Measurements from ENCODE around the gene DCLRE1C. TPM values are rescaled to one million over a fixed set of nuclear protein-coding genes. Genes with fewer than 3 reads are reported as not detected.

The DCLRE1C gene
- total and polyA plus RNA-seq, 2 donors (not counting 3 experiments of a cell fraction or from before 2014, with no cell fraction given): 2.1 to 15.8 TPM

DNA sequence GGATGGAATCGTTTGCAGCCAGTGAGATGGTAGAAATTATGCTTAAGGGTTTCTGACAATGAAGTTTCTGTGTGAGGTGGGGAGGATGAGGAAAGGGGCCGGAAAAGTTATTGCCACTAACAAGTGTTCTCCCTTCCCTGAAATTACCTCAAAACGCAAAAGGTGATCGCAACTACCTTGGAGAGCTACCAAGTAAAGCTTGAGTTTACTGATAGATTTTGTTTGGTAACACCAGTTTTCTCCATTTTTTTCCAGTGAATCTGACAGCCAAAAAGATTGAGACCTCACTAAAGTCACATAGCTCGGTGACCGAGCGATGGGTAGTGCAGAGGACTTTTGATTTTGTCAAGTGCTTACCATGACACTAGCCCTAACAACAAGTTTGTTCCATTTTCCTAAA lies 73.7 kb downstream of the DCLRE1C start:
- no peak for FAIRE-seq
- intact Hi-C loops (cut with micrococcal nuclease): no loop called here
- Histone ChIP-seq H3K9me1 (replicated peaks; ENCODE audit: control insufficient read depth, extremely low read depth, insufficient read depth, low read length) (no peaks in the 10 kb centered on the region), H3K4me3 (replicated peaks in 1 of 3; ENCODE audit: insufficient read depth in 1 of 3, low read depth in 1 of 3, low read length in 3 of 3) (peak overlapping the region; percentile 88 to 97 (median 90)), H4K20me1 (replicated peaks; ENCODE audit: control insufficient read depth, extremely low read depth, insufficient read depth, low read length) (no peaks in the 10 kb centered on the region), H3K79me2 (ENCODE audit: control insufficient read depth, insufficient read depth, low read length) (peaks cover 71% of the 10 kb centered on the region), H3K9ac (replicated peaks; ENCODE audit: extremely low read depth, insufficient read depth, low read length) (no peak overlapping the region), H3K36me3 (ENCODE audit: control insufficient read depth in 2 of 2, extremely low read depth in 1 of 2, insufficient read depth in 2 of 2, low read length in 2 of 2) (peaks cover 0 to 2% of the 10 kb centered on the region in 2 experiments), H3K27me3 (ENCODE audit: control insufficient read depth in 2 of 2, insufficient read depth in 2 of 2, low read length in 2 of 2) (no peaks in the 10 kb centered on the region), H3K9me3 (replicated peaks; ENCODE audit: control insufficient read depth, insufficient read depth, low read length) (no peaks in the 10 kb centered on the region), H3K4me1 (ENCODE audit: control insufficient read depth, extremely low read depth, insufficient read depth, low read length) (peaks cover 20% of the 10 kb centered on the region), H3K27ac (ENCODE audit: insufficient read depth, low read depth, low read length) (no peak overlapping the region), H2AFZ (ENCODE audit: low read depth, low read length) (no peak overlapping the region), H3K4me2 (ENCODE audit: insufficient read depth, low read length) (peak overlapping the region; percentile 93)
- ChIA-PET POLR2A (no interaction called here), CTCF (interaction anchor here (1.8 kb wide), 1 partner anchor 10 kb away, joined by 5 read pairs; no protein-coding TSS in a partner anchor)
- BruUV-seq (replicated peaks): TSS peak; percentile 31
- peak; percentile 12 for DNase-seq (ENCODE audit: low read depth, low spot score)
- no peak for TF ChIP-seq GATA2 (IDR thresholded peaks at IDR 0.05; ENCODE audit: insufficient read depth, insufficient read length, low read depth, low read length)
- TF ChIP-seq POLR2AphosphoS5 (IDR thresholded peaks at IDR 0.05; ENCODE audit: insufficient read depth, low read depth, low read length): no peak
- no peak for TF ChIP-seq MYC (IDR thresholded peaks at IDR 0.05; ENCODE audit: low read depth, low read length)
- TF ChIP-seq, protein P1, sequence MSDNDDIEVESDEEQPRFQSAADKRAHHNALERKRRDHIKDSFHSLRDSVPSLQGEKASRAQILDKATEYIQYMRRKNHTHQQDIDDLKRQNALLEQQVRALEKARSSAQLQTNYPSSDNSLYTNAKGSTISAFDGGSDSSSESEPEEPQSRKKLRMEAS (IDR thresholded peaks at IDR 0.05; ENCODE audit: insufficient read depth, insufficient read length): no peak
- TF ChIP-seq FOS (IDR thresholded peaks at IDR 0.05; ENCODE audit: borderline replicate concordance, insufficient read depth, low read length): no peak
- no peak for TF ChIP-seq POLR2A (IDR thresholded peaks at IDR 0.05; ENCODE audit: low read depth, low read length)
- no peak for TF ChIP-seq EZH2 (IDR thresholded peaks at IDR 0.05; ENCODE audit: borderline replicate concordance, low read depth, low read length, severe bottlenecking)
- dilution Hi-C loops (cut with MboI; ENCODE audit: extremely low pct_ligation_motif_present, low sequenced_read_pairs): no loop called here

DNA sequence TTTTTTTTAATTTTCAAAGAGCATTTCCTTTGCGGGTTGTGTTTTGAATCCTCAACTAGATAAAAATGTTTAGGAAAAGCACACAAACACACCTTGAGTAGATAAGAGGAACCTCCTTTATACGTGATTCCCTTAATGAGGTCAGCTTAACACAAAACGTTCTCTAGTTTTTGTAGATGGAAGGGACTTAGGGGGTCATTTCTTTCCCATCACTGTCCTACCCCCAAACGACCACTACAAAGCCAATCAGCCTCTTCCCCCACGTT lies 74.0 kb downstream of the DCLRE1C start:
- peak overlapping the region; percentile 77 for H3K9ac ChIP-seq (replicated peaks; ENCODE audit: extremely low read depth, insufficient read depth, low read length)
- dilution Hi-C loops (cut with MboI; ENCODE audit: extremely low pct_ligation_motif_present, low sequenced_read_pairs): no loop called here
- CTCF ChIA-PET: interaction anchor here (2.1 to 2.7 kb wide), 2 partner anchors 42 to 74 kb away, joined by 10 to 16 read pairs; partner anchors contain the start of genes CDNF, DCLRE1C, HSPA14 and MSANTD7

More for the DNA sequence above, 74.0 kb downstream of the DCLRE1C start:
- peak overlapping the region; percentile 93 for H3K4me2 ChIP-seq (ENCODE audit: insufficient read depth, low read length)
- DNase-seq (ENCODE audit: low read depth, low spot score) (peak; percentile 26), FAIRE-seq (no peak)
- no TSS peak for BruUV-seq (replicated peaks)
- intact Hi-C loops (cut with micrococcal nuclease): loop anchor here (2.0 to 10.0 kb wide), 3 partner anchors 79 to 205 kb away; partner anchors contain the start of genes ACBD7 and MEIG1
- no peaks in the 10 kb centered on the region for H4K20me1 ChIP-seq (replicated peaks; ENCODE audit: control insufficient read depth, extremely low read depth, insufficient read depth, low read length)
- H3K27me3 ChIP-seq (ENCODE audit: control insufficient read depth in 2 of 2, insufficient read depth in 2 of 2, low read length in 2 of 2): no peaks in the 10 kb centered on the region
- H3K27ac ChIP-seq (ENCODE audit: insufficient read depth, low read depth, low read length): peak overlapping the region; percentile 69
- no peaks in the 10 kb centered on the region for H3K9me1 ChIP-seq (replicated peaks; ENCODE audit: control insufficient read depth, extremely low read depth, insufficient read depth, low read length)
- no peaks in the 10 kb centered on the region for H3K9me3 ChIP-seq (replicated peaks; ENCODE audit: control insufficient read depth, insufficient read depth, low read length)
- no peak overlapping the region for H2AFZ ChIP-seq (ENCODE audit: low read depth, low read length)
- H3K4me3 ChIP-seq (replicated peaks in 1 of 3; ENCODE audit: insufficient read depth in 1 of 3, low read depth in 1 of 3, low read length in 3 of 3): peak overlapping the region; percentile 88 to 97 (median 90)
- H3K36me3 ChIP-seq (ENCODE audit: control insufficient read depth in 2 of 2, extremely low read depth in 1 of 2, insufficient read depth in 2 of 2, low read length in 2 of 2): no peaks in the 10 kb centered on the region
- peaks cover 20% of the 10 kb centered on the region for H3K4me1 ChIP-seq (ENCODE audit: control insufficient read depth, extremely low read depth, insufficient read depth, low read length)
- TF ChIP-seq EZH2 (IDR thresholded peaks at IDR 0.05; ENCODE audit: borderline replicate concordance, low read depth, low read length, severe bottlenecking) (no peak), POLR2A (IDR thresholded peaks at IDR 0.05; ENCODE audit: low read depth, low read length) (no peak), POLR2AphosphoS5 (IDR thresholded peaks at IDR 0.05; ENCODE audit: insufficient read depth, low read depth, low read length) (no peak), GATA2 (IDR thresholded peaks at IDR 0.05; ENCODE audit: insufficient read depth, insufficient read length, low read depth, low read length) (no peak), FOS (IDR thresholded peaks at IDR 0.05; ENCODE audit: borderline replicate concordance, insufficient read depth, low read length) (no peak), JUN (IDR thresholded peaks at IDR 0.05; ENCODE audit: borderline replicate concordance, insufficient read depth, insufficient read length, low read depth) (no peak)
- TF ChIP-seq, protein P2, sequence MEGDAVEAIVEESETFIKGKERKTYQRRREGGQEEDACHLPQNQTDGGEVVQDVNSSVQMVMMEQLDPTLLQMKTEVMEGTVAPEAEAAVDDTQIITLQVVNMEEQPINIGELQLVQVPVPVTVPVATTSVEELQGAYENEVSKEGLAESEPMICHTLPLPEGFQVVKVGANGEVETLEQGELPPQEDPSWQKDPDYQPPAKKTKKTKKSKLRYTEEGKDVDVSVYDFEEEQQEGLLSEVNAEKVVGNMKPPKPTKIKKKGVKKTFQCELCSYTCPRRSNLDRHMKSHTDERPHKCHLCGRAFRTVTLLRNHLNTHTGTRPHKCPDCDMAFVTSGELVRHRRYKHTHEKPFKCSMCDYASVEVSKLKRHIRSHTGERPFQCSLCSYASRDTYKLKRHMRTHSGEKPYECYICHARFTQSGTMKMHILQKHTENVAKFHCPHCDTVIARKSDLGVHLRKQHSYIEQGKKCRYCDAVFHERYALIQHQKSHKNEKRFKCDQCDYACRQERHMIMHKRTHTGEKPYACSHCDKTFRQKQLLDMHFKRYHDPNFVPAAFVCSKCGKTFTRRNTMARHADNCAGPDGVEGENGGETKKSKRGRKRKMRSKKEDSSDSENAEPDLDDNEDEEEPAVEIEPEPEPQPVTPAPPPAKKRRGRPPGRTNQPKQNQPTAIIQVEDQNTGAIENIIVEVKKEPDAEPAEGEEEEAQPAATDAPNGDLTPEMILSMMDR (IDR thresholded peaks at IDR 0.05; ENCODE audit: extremely low read depth in 1 of 2, insufficient read depth in 1 of 2, low read depth in 1 of 2, low read length in 2 of 2): no peak
- POLR2A ChIA-PET: no interaction called here
- H3K79me2 ChIP-seq (ENCODE audit: control insufficient read depth, insufficient read depth, low read length): peaks cover 68% of the 10 kb centered on the region

Measured in endothelial cell of umbilical vein (primary cell).